Esophagus squamous epithelium (tissue), 5 donors: ENCODE data around the gene SLC16A7. TPM values are rescaled to one million over a fixed set of nuclear protein-coding genes. Genes with fewer than 3 reads are reported as not detected.
"Not testable (repeated sequence)": the region's sequence is repeated elsewhere in the genome, so short reads cannot be mapped to it uniquely, and the experiment has no call there.

Experiments
- DNase-seq: peaks from one replicate; lab custom pipeline; 2025; lab: John Stamatoyannopoulos, UW
- H3K27ac ChIP-seq, 4 donors: fragments of 200-600 bp; sonication (generic); one replicate each; pipeline ENCODE4 v1.5.1; 2016 to 2019; ENCODE audit warnings: mild to moderate bottlenecking in 1 of 4
- H3K27me3 ChIP-seq, 4 donors: fragments of 200-600 bp; sonication (generic); 1 replicate in 3 of 4; 2 replicates in 1 of 4; pipeline versions ENCODE4 v1.5.1 to v1.6.0; 2017 to 2021; ENCODE audit warnings: antibody characterized with exemption in 1 of 4
- H3K36me3 ChIP-seq, 3 donors: fragments of 200-600 bp; sonication (generic); one replicate each; pipeline ENCODE4 v1.5.1; 2016 to 2019
- H3K4me1 ChIP-seq, 3 donors: fragments of 200-600 bp; sonication (generic); one replicate each; pipeline ENCODE4 v1.5.1; 2017 to 2019
- H3K4me3 ChIP-seq, 4 donors: fragments of 200-600 bp; sonication (generic); 1 replicate in 3 of 4; 2 replicates in 1 of 4; pipeline ENCODE4 v1.5.1; 2016 to 2019; ENCODE audit warnings: mild to moderate bottlenecking in 2 of 4, moderate library complexity in 1 of 4
- H3K9me3 ChIP-seq, 3 donors: fragments of 200-600 bp; sonication (generic); one replicate each; pipeline ENCODE4 v1.5.1; 2016 to 2019
- CTCF ChIP-seq, 6 experiments: fragments of 450-650 bp in 4 of 6; fragments of 200-600 bp in 2 of 6; sonication (generic) in 2 of 6; IDR thresholded peaks; one replicate each; pipeline ENCODE4 v1.5.1; 2016 to 2019; ENCODE audit warnings: antibody characterized with exemption in 6 of 6, mild to moderate bottlenecking in 4 of 6, moderate library complexity in 4 of 6
- POLR2A ChIP-seq, 4 donors: fragments of 450-650 bp; IDR thresholded peaks; one replicate each; pipeline ENCODE4 v1.6.1; 2017; ENCODE audit warnings: antibody characterized with exemption in 4 of 4, mild to moderate bottlenecking in 4 of 4, moderate library complexity in 3 of 4
- WGBS, 2 donors: methylation state at CpG; one replicate each; pipeline ENCODE4 v1.1.5; 2018; 5-methylcytosine and 5-hydroxymethylcytosine counted together
- intact Hi-C: fragments of 100-400 bp; cut with DNase I; formaldehyde crosslinking; loops from one replicate; pipeline ENCODE4 v1.15.0; 2022
- total RNA-seq, 4 donors: library from RNA; depleted of rRNA; stranded (reverse); fragments of >200 nt; gene quantifications; one replicate each; pipeline ENCODE4 v1.1.0, GENCODE V29; 2016
- donor health status: DM: yes; HTN: yes; CAD: no.

Gene SLC16A7
- total RNA-seq, 4 donors from 2014 or later: 55.3 to 82.1 (median 72.9) TPM

GRCh38 chr12:59744564-59744963 lies 148.7 kb downstream of the SLC16A7 start:
- Histone ChIP-seq H3K9me3 (no peaks in the 10 kb centered on the region), H3K36me3 (peaks cover 0 to 30% (median 0%) of the 10 kb centered on the region in 3 donors), H3K4me1 (no peaks in the 10 kb centered on the region), H3K27me3 (no peaks in the 10 kb centered on the region), H3K4me3 (no peak overlapping the region), H3K27ac (no peak overlapping the region)
- TF ChIP-seq CTCF (IDR thresholded peaks at IDR 0.05) (no peak), POLR2A (IDR thresholded peaks at IDR 0.05) (no peak)
- intact Hi-C loops: no loop called here
- WGBS, 2 donors: 93 to 95% methylated on average over 3 to 8 of the region's 8 CpGs
- DNase-seq: no peak

- peaks cover 0 to 19% (median 0%) of the 10 kb centered on the region in 3 donors for H3K36me3 ChIP-seq
- DNase-seq, H3K4me1 ChIP-seq, H3K27me3 ChIP-seq, H3K9me3 ChIP-seq, H3K27ac ChIP-seq, intact Hi-C loops, H3K4me3 ChIP-seq: not testable (repeated sequence)
- 92 to 94% methylated on average over 12 to 16 of the region's 19 CpGs for WGBS, 2 donors
Observed at GRCh38 chr12:59751091-59751490, 155.3 kb downstream of the SLC16A7 start.

GRCh38 chr12:59761542-59761941 lies 165.7 kb downstream of the SLC16A7 start:
- TF ChIP-seq CTCF (IDR thresholded peaks at IDR 0.05) (no peak), POLR2A (IDR thresholded peaks at IDR 0.05) (no peak)
- H3K4me3 ChIP-seq: no peak overlapping the region
- intact Hi-C loops: no loop called here

GRCh38 chr12:59763835-59764234 lies 168.0 kb downstream of the SLC16A7 start:
- DNase-seq: no peak
- TF ChIP-seq CTCF (IDR thresholded peaks at IDR 0.05): no peak
- TF ChIP-seq POLR2A (IDR thresholded peaks at IDR 0.05): no peak
- Histone ChIP-seq H3K9me3 (no peaks in the 10 kb centered on the region), H3K27me3 (no peaks in the 10 kb centered on the region), H3K4me1 (no peaks in the 10 kb centered on the region), H3K4me3 (no peak overlapping the region), H3K27ac (no peak overlapping the region), H3K36me3 (peaks cover 0 to 5% (median 0%) of the 10 kb centered on the region in 3 donors)
- intact Hi-C loops: no loop called here

More at GRCh38 chr12:59761542-59761941, 165.7 kb downstream of the SLC16A7 start:
- no peak for DNase-seq
- H3K4me1 ChIP-seq: no peaks in the 10 kb centered on the region
- no peak overlapping the region for H3K27ac ChIP-seq
- no peaks in the 10 kb centered on the region for H3K36me3 ChIP-seq
- no peaks in the 10 kb centered on the region for H3K27me3 ChIP-seq
- H3K9me3 ChIP-seq: no peaks in the 10 kb centered on the region

- WGBS, 2 donors: 85 to 88% methylated on average over 3 of the region's 3 CpGs
- Histone ChIP-seq H3K27me3 (no peaks in the 10 kb centered on the region), H3K4me3 (no peak overlapping the region), H3K4me1 (no peaks in the 10 kb centered on the region), H3K27ac (no peak overlapping the region), H3K9me3 (no peaks in the 10 kb centered on the region), H3K36me3 (peaks cover 0 to 5% (median 0%) of the 10 kb centered on the region in 3 donors)
- no peak for DNase-seq
- no peak for TF ChIP-seq CTCF (IDR thresholded peaks at IDR 0.05)
- intact Hi-C loops: no loop called here
Observed at GRCh38 chr12:59768031-59768430, 172.2 kb downstream of the SLC16A7 start.

- Histone ChIP-seq H3K27ac (no peak overlapping the region), H3K9me3 (no peaks in the 10 kb centered on the region), H3K4me3 (no peak overlapping the region), H3K4me1 (no peaks in the 10 kb centered on the region), H3K36me3 (peaks cover 0 to 19% (median 4%) of the 10 kb centered on the region in 3 donors), H3K27me3 (no peaks in the 10 kb centered on the region)
- no peak for TF ChIP-seq POLR2A (IDR thresholded peaks at IDR 0.05)
- TF ChIP-seq CTCF (IDR thresholded peaks at IDR 0.05): peak in 2 of 6 experiments; percentile 4 to 45
- intact Hi-C loops: no loop called here
- no peak for DNase-seq
- 57 to 79% methylated on average over 3 of the region's 3 CpGs for WGBS, 2 donors
Observed at GRCh38 chr12:59780605-59781135, 184.8 kb downstream of the SLC16A7 start.
